Measurements from ENCODE around the gene SOD2. TPM values are rescaled to one million over a fixed set of nuclear protein-coding genes. Genes with fewer than 3 reads are reported as not detected.
A peak's percentile ranks its signal among the peaks of the same experiment; 100 is the strongest.

SOD2 gene
- polyA plus RNA-seq, 1 donor from 2014 or later, result 137 TPM

GRCh38 chr6:159692303-159693127, 526 bp downstream of the SOD2 start:
- H3K79me2 ChIP-seq (replicated peaks; ENCODE audit: insufficient read depth, low read length), result peaks cover 40% of the 10 kb centered on the region
- peak overlapping the region; percentile 85 for H3K9ac ChIP-seq (ENCODE audit: low read length)
- H3K27ac ChIP-seq (ENCODE audit: low read length), result peak overlapping the region; percentile 81
- no peaks in the 10 kb centered on the region for H4K20me1 ChIP-seq (ENCODE audit: insufficient read depth)
- H3K4me3 ChIP-seq (ENCODE audit: low read length), result peak overlapping the region; percentile 94
- H3K9me2 ChIP-seq (ENCODE audit: insufficient read depth, low read length), result no peaks in the 10 kb centered on the region
- no peaks in the 10 kb centered on the region for H3K27me3 ChIP-seq (ENCODE audit: insufficient read depth, low read depth, low read length)
- H3K4me2 ChIP-seq (ENCODE audit: low read length), result peak overlapping the region; percentile 97
- no peaks in the 10 kb centered on the region for H3K36me3 ChIP-seq (ENCODE audit: insufficient read depth, low read length)
- no peaks in the 10 kb centered on the region for H3K9me3 ChIP-seq (ENCODE audit: low read length)
- no peaks in the 10 kb centered on the region for H3F3A ChIP-seq (ENCODE audit: insufficient read depth, low read length, poor library complexity, severe bottlenecking)
- TF ChIP-seq TAF1 (IDR thresholded peaks at IDR 0.05; ENCODE audit: low read depth), result peak; percentile 9
- TF ChIP-seq MXI1 (conservative IDR thresholded peaks at IDR 0.05; ENCODE audit: poor library complexity, severe bottlenecking), result peak; percentile 86
- no peak for TF ChIP-seq POLR2AphosphoS5 (IDR thresholded peaks at IDR 0.05)
- peak overlapping the region; percentile 56 for H2AFZ ChIP-seq (ENCODE audit: low read depth, low read length)

- H4K20me1 ChIP-seq (ENCODE audit: insufficient read depth), result no peaks in the 10 kb centered on the region
- no peaks in the 10 kb centered on the region for H3F3A ChIP-seq (ENCODE audit: insufficient read depth, low read length, poor library complexity, severe bottlenecking)
- H3K4me2 ChIP-seq (ENCODE audit: low read length), result peak overlapping the region; percentile 97
- H3K9ac ChIP-seq (ENCODE audit: low read length), result peak overlapping the region; percentile 85
- no peak overlapping the region for H2AFZ ChIP-seq (ENCODE audit: low read depth, low read length)
- no peak for TF ChIP-seq RAD21 (conservative IDR thresholded peaks at IDR 0.05)
- TF ChIP-seq EZH2 (IDR thresholded peaks at IDR 0.05; ENCODE audit: borderline replicate concordance, insufficient read depth, low read length, poor library complexity, severe bottlenecking), result no peak
- no peak for TF ChIP-seq REST (IDR thresholded peaks at IDR 0.05; ENCODE audit: borderline replicate concordance)
- TF ChIP-seq SMC3 (conservative IDR thresholded peaks at IDR 0.05; ENCODE audit: poor library complexity), result no peak
- no peak for TF ChIP-seq POLR2AphosphoS5 (IDR thresholded peaks at IDR 0.05)
- no peak for TF ChIP-seq EP300 (conservative IDR thresholded peaks at IDR 0.05; ENCODE audit: poor library complexity, severe bottlenecking)
- TF ChIP-seq TAF1 (IDR thresholded peaks at IDR 0.05; ENCODE audit: low read depth), result no peak
- TF ChIP-seq CTCF (IDR thresholded peaks at IDR 0.05; ENCODE audit: poor library complexity, severe bottlenecking), result no peak
- TF ChIP-seq MXI1 (conservative IDR thresholded peaks at IDR 0.05; ENCODE audit: poor library complexity, severe bottlenecking), result no peak
- H3K79me2 ChIP-seq (replicated peaks; ENCODE audit: insufficient read depth, low read length), result peaks cover 40% of the 10 kb centered on the region
- no peaks in the 10 kb centered on the region for H3K36me3 ChIP-seq (ENCODE audit: insufficient read depth, low read length)
- H3K4me3 ChIP-seq (ENCODE audit: low read length), result peak overlapping the region; percentile 94
- no peaks in the 10 kb centered on the region for H3K9me3 ChIP-seq (ENCODE audit: low read length)
- no peak overlapping the region for H3K27ac ChIP-seq (ENCODE audit: low read length)
- H3K27me3 ChIP-seq (ENCODE audit: insufficient read depth, low read depth, low read length), result no peaks in the 10 kb centered on the region
- H3K9me2 ChIP-seq (ENCODE audit: insufficient read depth, low read length), result no peaks in the 10 kb centered on the region
Observed at GRCh38 chr6:159691963-159692287, 1.1 kb downstream of the SOD2 start.

Data from neural cell (in vitro differentiated cells).